K562 (cell line): ENCODE measurements around the gene MICALL2. TPM values are rescaled to one million over a fixed set of nuclear protein-coding genes. Genes with fewer than 3 reads are reported as not detected.

Experiments
- ATAC-seq: fragments of 200-7000 bp; cut with Tn5 transposase; 3 replicates; pipeline ENCODE4 v1.9.1; 2020; ENCODE audit warnings: moderate library complexity
- BruUV-seq: library from RNA; stranded (reverse); fragments of 400-500 nt; replicated peaks from 2 replicates; lab custom pipeline; 2021; lab: Mats Ljungman, UMichigan
- CTCF ChIA-PET: fragments of 300-600 bp; formaldehyde crosslinking; extraction: SDS; loops from one replicate; lab custom pipeline; 2021; ENCODE audit warnings: low intra/inter-chr PET ratio; lab: Yijun Ruan, JAX
- POLR2A ChIA-PET: fragments of 300-600, 350-650 bp; sonication (Branson Sonifier 250); formaldehyde crosslinking; extraction: SDS; loops from one replicate; lab custom pipeline; 2021; ENCODE audit warnings: antibody characterized with exemption, inconsistent platforms; lab: Yijun Ruan, JAX
- DNase-seq, 4 experiments: peaks; one replicate each; pipeline versions ENCODE4 v3.0.0 to v3.0.0-alpha.2; 2011 to 2018; ENCODE audit warnings: low spot score in 3 of 4, mixed read lengths in 3 of 4; ENCODE audit errors: extremely low read depth in 1 of 4
- FAIRE-seq: peaks from 2 replicates; lab custom pipeline; 2011; peaks lifted over from hg19 to GRCh38; lab: Jason Lieb, UNC
- H2AFZ ChIP-seq: 2 replicates; pipeline ENCODE4 v1.6.0; 2011; ENCODE audit warnings: low read depth, low read length, control low read depth, inconsistent platforms
- H3K27ac ChIP-seq: fragments of 200-600 bp; 3 replicates; pipeline ENCODE4 v1.8.0; 2011; ENCODE audit warnings: low read depth, mild to moderate bottlenecking, control low read depth, inconsistent platforms, low read length, moderate library complexity, mixed read lengths; ENCODE audit errors: extremely low read depth
- H3K27me3 ChIP-seq, 2 experiments: fragments of 300-600 bp in 1 of 2; 2 replicates in 1 of 2; 3 replicates in 1 of 2; pipeline versions ENCODE4 v1.6.0 to v1.8.0; 2011; ENCODE audit warnings: inconsistent platforms in 2 of 2, low read length in 2 of 2, mild to moderate bottlenecking in 1 of 2, mixed read lengths in 1 of 2, moderate library complexity in 1 of 2; ENCODE audit not compliant: control insufficient read depth in 2 of 2, insufficient read depth in 2 of 2
- H3K36me3 ChIP-seq: fragments of 300-600 bp; 3 replicates; pipeline ENCODE4 v1.8.0; 2011; ENCODE audit warnings: mild to moderate bottlenecking, low read length, inconsistent platforms; ENCODE audit not compliant: control insufficient read depth, insufficient read depth
- H3K4me1 ChIP-seq, 2 experiments: fragments of 200-600 bp in 1 of 2; replicated peaks in 1 of 2; 2 replicates in 1 of 2; 3 replicates in 1 of 2; pipeline versions ENCODE4 v1.5.1 to v1.8.0; 2011; ENCODE audit warnings: inconsistent platforms in 2 of 2, low read length in 2 of 2, mild to moderate bottlenecking in 1 of 2, mixed read lengths in 1 of 2, moderate library complexity in 1 of 2; ENCODE audit not compliant: control insufficient read depth in 2 of 2, insufficient read depth in 2 of 2
- H3K4me2 ChIP-seq: 2 replicates; pipeline ENCODE4 v1.6.1; 2011; ENCODE audit warnings: low read length, control low read depth, inconsistent platforms, mixed read lengths; ENCODE audit not compliant: insufficient read depth
- H3K4me3 ChIP-seq: fragments of 200-600 bp; sonication (generic), shearing (Covaris generic); 2 replicates; pipeline ENCODE4 v1.5.1; 2016; ENCODE audit warnings: control low read depth, inconsistent platforms
- H3K79me2 ChIP-seq: fragments of 200-600 bp; 3 replicates; pipeline ENCODE4 v1.8.0; 2011; ENCODE audit warnings: low read length, inconsistent platforms; ENCODE audit not compliant: control insufficient read depth, insufficient read depth
- H3K9ac ChIP-seq, 2 experiments: 2 replicates each; pipeline versions ENCODE4 v1.6.0 to v1.6.1; 2011; ENCODE audit warnings: low read depth in 2 of 2, low read length in 2 of 2, control low read depth in 1 of 2, inconsistent platforms in 1 of 2, mild to moderate bottlenecking in 1 of 2, mixed read lengths in 1 of 2; ENCODE audit not compliant: insufficient read depth in 1 of 2
- H3K9me1 ChIP-seq: one replicate; pipeline ENCODE4 v1.6.0; 2011; ENCODE audit warnings: inconsistent platforms, mild to moderate bottlenecking, low read length, moderate library complexity; ENCODE audit not compliant: control insufficient read depth, insufficient read depth
- H3K9me3 ChIP-seq: replicated peaks from 2 replicates; pipeline ENCODE4 v1.5.1; 2011; ENCODE audit warnings: low read depth, low read length, inconsistent platforms; ENCODE audit not compliant: control insufficient read depth, insufficient read depth
- H4K20me1 ChIP-seq: replicated peaks from 2 replicates; pipeline ENCODE4 v1.6.1; 2011; ENCODE audit warnings: low read length, inconsistent platforms, mixed read lengths; ENCODE audit not compliant: control insufficient read depth, insufficient read depth
- CC2D1A ChIP-seq: fragments of 450-650 bp; IDR thresholded peaks from 2 replicates; pipeline ENCODE4 v1.6.1; 2017; ENCODE audit warnings: mild to moderate bottlenecking
- CTCFL ChIP-seq: IDR thresholded peaks from 2 replicates; pipeline ENCODE4 v1.6.1; 2011; ENCODE audit warnings: borderline replicate concordance, low read depth, mild to moderate bottlenecking, moderate library complexity, low read length; ENCODE audit not compliant: insufficient read depth, poor library complexity, severe bottlenecking
- ELK1 ChIP-seq: sonication (generic); formaldehyde crosslinking; IDR thresholded peaks from 2 replicates; pipeline ENCODE4 v1.8.1; 2022; ENCODE audit warnings: missing genetic modification reagents
- FOXA3 ChIP-seq, 2 experiments: fragments of 450-650 bp in 1 of 2; sonication (generic) in 1 of 2; formaldehyde crosslinking; IDR thresholded peaks in 1 of 2; conservative IDR thresholded peaks in 1 of 2; 2 replicates each; pipeline versions ENCODE4 v1.4.0 to v1.8.0; 2020 to 2022; ENCODE audit warnings: mild to moderate bottlenecking in 2 of 2, missing genetic modification reagents in 1 of 2
- KDM2B ChIP-seq: fragments of 250-450 bp; sonication (Bioruptor Pico); IDR thresholded peaks from 2 replicates; pipeline ENCODE4 v1.8.0; 2021; ENCODE audit warnings: mild to moderate bottlenecking, moderate library complexity
- MYNN ChIP-seq, 2 experiments: sonication (generic); formaldehyde crosslinking in 1 of 2; IDR thresholded peaks; 2 replicates each; pipeline versions ENCODE4 v1.5.0 to v1.6.1; 2016 to 2020; ENCODE audit warnings: antibody characterized with exemption in 1 of 2, missing genetic modification reagents in 1 of 2
- THRAP3 ChIP-seq: fragments of 450-650 bp; IDR thresholded peaks from 2 replicates; pipeline ENCODE4 v1.6.1; 2016; ENCODE audit warnings: mild to moderate bottlenecking, inconsistent platforms, borderline replicate concordance
- ZBTB49 ChIP-seq: sonication (generic); formaldehyde crosslinking; IDR thresholded peaks from 2 replicates; pipeline ENCODE4 v1.8.0; 2022; ENCODE audit warnings: missing genetic modification reagents, mild to moderate bottlenecking, borderline replicate concordance
- ZNF740 ChIP-seq, 3 experiments: fragments of 200-800 bp in 1 of 3; sonication (Bioruptor generic) in 1 of 3; sonication (generic) in 1 of 3; formaldehyde crosslinking in 1 of 3; IDR thresholded peaks; 2 replicates each; pipeline versions ENCODE4 v1.6.1 to v1.8.0; 2016 to 2022; ENCODE audit warnings: mild to moderate bottlenecking in 2 of 3, missing compliant biosample characterization in 2 of 3, missing genetic modification characterization in 2 of 3, missing genetic modification reagents in 1 of 3
- ZSCAN29 ChIP-seq: fragments of 450-650 bp; IDR thresholded peaks from 2 replicates; pipeline ENCODE4 v1.6.1; 2017
- WGBS: fragments of 100-300 bp; shearing (Covaris generic); methylation state at CpG from one replicate; pipeline ENCODE4 v1.1.6; 2016; ENCODE audit warnings: low coverage, mixed read lengths; ENCODE audit not compliant: insufficient coverage; ENCODE audit errors: missing lambda C conversion rate; 5-methylcytosine and 5-hydroxymethylcytosine counted together
- in situ Hi-C: fragments of 300-500 bp; cut with MboI; formaldehyde crosslinking; loops from 4 replicates; pipeline ENCODE4 v1.15.0; 2018; ENCODE audit warnings: inconsistent platforms, mixed read lengths
- intact Hi-C: fragments of 100-400 bp; cut with micrococcal nuclease; formaldehyde crosslinking; loops from 2 replicates; pipeline ENCODE4 v1.14.2; 2022
- polyA plus RNA-seq, 8 experiments: library from polyadenylated mRNA; depleted of rRNA in 4 of 8; stranded (reverse) in 5 of 8; unstranded in 3 of 8; fragments of >200 nt; fragmentation: Nextera tagmentation in 2 of 8; fragmentation: Illumina TruSeq in 1 of 8; extraction: Ambion mirVana in 2 of 8; extraction: Trizol in 1 of 8; gene quantifications; 2 replicates each; pipeline versions ENCODE4 v1.2.1 to v1.2.3, GENCODE V29; 2011 to 2014; ENCODE audit warnings: inconsistent platforms in 1 of 8, missing spikeins in 1 of 8
- total RNA-seq, 7 experiments: library from RNA; depleted of rRNA in 6 of 7; stranded (reverse); fragments of >200 nt in 6 of 7; fragmentation: Illumina TruSeq in 2 of 7; extraction: Trizol in 2 of 7; gene quantifications; 2 replicates each; pipeline versions ENCODE4 v1.2.1 to v1.2.3, GENCODE V29; 2011 to 2021; ENCODE audit warnings: low replicate concordance in 1 of 7

MICALL2 gene
- total and polyA plus RNA-seq, 9 of the 15 experiments (the other 6 are each of a cell fraction or from before 2014, with no cell fraction given), result 1.8 to 103 (median 17.0) TPM

GRCh38 chr7:1432411-1433082 lies 26.7 kb downstream of the MICALL2 start:
- peaks cover 6 to 63% of the 10 kb centered on the region in 2 experiments; a peak in 3 of 5 replicates for H3K4me1 ChIP-seq
- TF ChIP-seq MYNN (IDR thresholded peaks at IDR 0.05), result peak; percentile 42; the same call in 1 of the 2 replicates
- TF ChIP-seq MYNN (CRISPR knock-in tag; IDR thresholded peaks at IDR 0.05), result no peak
- TF ChIP-seq ELK1 (CRISPR knock-in tag), result no peak
- no peak for TF ChIP-seq THRAP3
- TF ChIP-seq CTCFL, result peak; percentile 73
- no peak for TF ChIP-seq FOXA3 (CRISPR knock-in tag; conservative IDR thresholded peaks at IDR 0.05 in 1 of 2, IDR thresholded peaks at IDR 0.05 in 1 of 2)
- 0 out of 2 replicates have a peak, but pooled peaks have one; percentile 61 for TF ChIP-seq CC2D1A
- TF ChIP-seq ZSCAN29, result no peak
- no peak; the same call in 1 of the 2 replicates for TF ChIP-seq ZNF740 (CRISPR knock-in tag; IDR thresholded peaks at IDR 0.05)
- no peak for TF ChIP-seq ZNF740 (tag; IDR thresholded peaks at IDR 0.05)
- TF ChIP-seq ZBTB49 (CRISPR knock-in tag), result no peak
- TF ChIP-seq KDM2B (CRISPR knock-in tag), result no peak

More at GRCh38 chr7:1432411-1433082, 26.7 kb downstream of the MICALL2 start:
- 13% methylated on average over 20 of the region's 30 CpGs for WGBS
- Histone ChIP-seq H2AFZ (no peak overlapping the region), H4K20me1 (peaks cover 12% of the 10 kb centered on the region; the same call in 1 of the 2 replicates), H3K79me2 (no peaks in the 10 kb centered on the region), H3K9me3 (no peaks in the 10 kb centered on the region), H3K9me1 (peaks cover 3% of the 10 kb centered on the region), H3K4me2 (no peak overlapping the region; the same call in 1 of the 2 replicates), H3K27ac (no peak overlapping the region), H3K27me3 (no peaks in the 10 kb centered on the region), H3K4me3 (no peak overlapping the region), H3K36me3 (peaks cover 31% of the 10 kb centered on the region; the same call in 1 of the 3 replicates), H3K9ac (peak overlapping the region in 1 of 2 experiments; percentile 77; a peak in 2 of 4 replicates)
- in situ Hi-C loops (loop anchor here (5.0 kb wide), 1 partner anchor 35 kb away; no protein-coding TSS in a partner anchor), intact Hi-C loops (loop anchor here (2.0 kb wide), 1 partner anchor 42 kb away; no protein-coding TSS in a partner anchor)
- POLR2A ChIA-PET, result interaction anchor here (1.1 kb wide), 1 partner anchor 15 kb away, joined by 3 read pairs; no protein-coding TSS in a partner anchor
- ATAC-seq (peak; percentile 90), DNase-seq (peak; percentile 74 to 82 (median 75)), FAIRE-seq (peak; percentile 84)
- no TSS peak for BruUV-seq
- CTCF ChIA-PET, result interaction anchor here (0.6 to 2.2 kb wide), 6 partner anchors 41 to 439 kb away, joined by 3 to 13 read pairs (median 4); no protein-coding TSS in a partner anchor
